Measurements from ENCODE around the gene PACSIN2. TPM values are rescaled to one million over a fixed set of nuclear protein-coding genes. Genes with fewer than 3 reads are reported as not detected.
A peak's percentile ranks its signal among the peaks of the same experiment; 100 is the strongest.

PACSIN2 gene
- polyA plus RNA-seq, 2 of the 4 experiments (the other 2 are of a cell fraction) = 60.3 to 94.0 TPM

- ChIA-PET CTCF (interaction anchor here (1.2 to 2.0 kb wide), 2 partner anchors 12 to 13 kb away, joined by 6 read pairs; no protein-coding TSS in a partner anchor), POLR2A (no interaction called here)
- FAIRE-seq = no peak
- DNase-seq (ENCODE audit: low read depth in 1 of 2, low spot score in 1 of 2) = no peak
- no peaks in the 10 kb centered on the region for H3K9me3 ChIP-seq
- no peak overlapping the region for H3K4me3 ChIP-seq
- WGBS (ENCODE audit: missing lambda C conversion rate) = 87% methylated on average over 6 of the region's 6 CpGs
- no peak overlapping the region for H3K27ac ChIP-seq
- no peak overlapping the region for H3K4me2 ChIP-seq
- TF ChIP-seq CTCF (IDR thresholded peaks at IDR 0.05) (no peak), EHMT2 (IDR thresholded peaks at IDR 0.05; ENCODE audit: low read depth) (no peak), RARB (CRISPR knock-in tag; IDR thresholded peaks at IDR 0.05) (no peak), ZC3H11A (IDR thresholded peaks at IDR 0.05) (no peak), HDAC2 (IDR thresholded peaks at IDR 0.05) (no peak), NR3C1 (IDR thresholded peaks at IDR 0.05) (no peak), HOXA7 (CRISPR knock-in tag; IDR thresholded peaks at IDR 0.05) (no peak), SMC3 (IDR thresholded peaks at IDR 0.05) (no peak), CEBPB (IDR thresholded peaks at IDR 0.05) (no peak), CHD2 (IDR thresholded peaks at IDR 0.05; ENCODE audit: low read length, partially characterized antibody) (no peak)
- H3K4me1 ChIP-seq = peaks cover 50% of the 10 kb centered on the region
- no peak for ATAC-seq
Measured at GRCh38 chr22:42977569-42977968, 37.4 kb downstream of the PACSIN2 start.

- CTCF ChIA-PET = interaction anchor here (2.0 kb wide), 1 partner anchor 14 kb away, joined by 6 read pairs; no protein-coding TSS in a partner anchor
- WGBS (ENCODE audit: missing lambda C conversion rate) = 64% methylated on average over 7 of the region's 7 CpGs
- no peak for FAIRE-seq
Measured at GRCh38 chr22:42976217-42976933, 38.6 kb downstream of the PACSIN2 start.

GRCh38 chr22:42974223-42974622, 40.7 kb downstream of the PACSIN2 start:
- TF ChIP-seq REST (IDR thresholded peaks at IDR 0.05) = no peak
- no peak for TF ChIP-seq NR3C1 (IDR thresholded peaks at IDR 0.05)
- TF ChIP-seq RARB (CRISPR knock-in tag; IDR thresholded peaks at IDR 0.05) = no peak
- no peak for TF ChIP-seq HMGXB4 (CRISPR knock-in tag; IDR thresholded peaks at IDR 0.05; ENCODE audit: borderline replicate concordance)
- no peak for TF ChIP-seq POLR2A (IDR thresholded peaks at IDR 0.05; ENCODE audit: low read length)
- no peak for TF ChIP-seq ZC3H11A (IDR thresholded peaks at IDR 0.05)
- TF ChIP-seq FOSB (CRISPR knock-in tag; IDR thresholded peaks at IDR 0.05) = no peak
- TF ChIP-seq SMC3 (IDR thresholded peaks at IDR 0.05) = no peak
- TF ChIP-seq HEYL (CRISPR knock-in tag; IDR thresholded peaks at IDR 0.05) = no peak
- POLR2A ChIA-PET = no interaction called here
- CTCF ChIA-PET = interaction anchor here (1.2 to 2.2 kb wide), 6 partner anchors 12 to 193 kb away, joined by 3 to 7 read pairs (median 4); no protein-coding TSS in a partner anchor
- H3K4me1 ChIP-seq = peaks cover 69% of the 10 kb centered on the region
- WGBS (ENCODE audit: missing lambda C conversion rate) = 91% methylated on average over 3 of the region's 3 CpGs
- DNase-seq (ENCODE audit: low read depth in 1 of 2, low spot score in 1 of 2) (no peak), FAIRE-seq (no peak), ATAC-seq (no peak)
- no peak overlapping the region for H3K4me3 ChIP-seq
- no peaks in the 10 kb centered on the region for H3K9me3 ChIP-seq
- H3K4me2 ChIP-seq = no peak overlapping the region
- H3K27ac ChIP-seq = no peak overlapping the region

More at GRCh38 chr22:42976217-42976933, 38.6 kb downstream of the PACSIN2 start:
- DNase-seq (ENCODE audit: low read depth in 1 of 2, low spot score in 1 of 2) (no peak), ATAC-seq (peak in 1 of 2 experiments; percentile 43; a peak in 2 of 6 replicates)
- Histone ChIP-seq H3K9me3 (no peaks in the 10 kb centered on the region), H3K27ac (peak overlapping the region in 1 of 2 experiments; percentile 22; a peak in 1 of 6 replicates), H3K4me1 (peaks cover 51% of the 10 kb centered on the region), H3K4me3 (no peak overlapping the region), H3K4me2 (0 out of 3 replicates have a peak overlapping the region, but pooled peaks have one; percentile 13)
- TF ChIP-seq PHF8 (IDR thresholded peaks at IDR 0.05; ENCODE audit: borderline replicate concordance, low read depth) (no peak), RNF2 (IDR thresholded peaks at IDR 0.05; ENCODE audit: borderline replicate concordance, low read depth) (no peak), MYC (IDR thresholded peaks at IDR 0.05; ENCODE audit: borderline replicate concordance, low read length) (no peak), KDM5A (IDR thresholded peaks at IDR 0.05) (no peak), PBX3 (IDR thresholded peaks at IDR 0.05) (no peak), CBX2 (IDR thresholded peaks at IDR 0.05; ENCODE audit: borderline replicate concordance, low read depth) (no peak), ESRRA (IDR thresholded peaks at IDR 0.05; ENCODE audit: borderline replicate concordance, low read length) (no peak), POLR2A (IDR thresholded peaks at IDR 0.05; ENCODE audit: low read length) (no peak), CHD2 (IDR thresholded peaks at IDR 0.05; ENCODE audit: low read length, partially characterized antibody) (no peak), RCOR1 (IDR thresholded peaks at IDR 0.05; ENCODE audit: low read depth, low read length) (no peak), RAD21 (conservative IDR thresholded peaks at IDR 0.05 in 1 of 2, IDR thresholded peaks at IDR 0.05 in 1 of 2) (no peak), JUNB (IDR thresholded peaks at IDR 0.05) (no peak), ZNF302 (CRISPR knock-in tag; IDR thresholded peaks at IDR 0.05) (no peak)
- POLR2A ChIA-PET = no interaction called here

All from A549 (cell line).